ENCODE measurements around the gene SPO11. TPM values are rescaled to one million over a fixed set of nuclear protein-coding genes. Genes with fewer than 3 reads are reported as not detected.
A peak's percentile ranks its signal among the peaks of the same experiment; 100 is the strongest.
"Not testable (repeated sequence)": the region's sequence is repeated elsewhere in the genome, so short reads cannot be mapped to it uniquely, and the experiment has no call there.

The SPO11 gene
- total RNA-seq, 1 experiment from 2014 or later, result not detected

DNA sequence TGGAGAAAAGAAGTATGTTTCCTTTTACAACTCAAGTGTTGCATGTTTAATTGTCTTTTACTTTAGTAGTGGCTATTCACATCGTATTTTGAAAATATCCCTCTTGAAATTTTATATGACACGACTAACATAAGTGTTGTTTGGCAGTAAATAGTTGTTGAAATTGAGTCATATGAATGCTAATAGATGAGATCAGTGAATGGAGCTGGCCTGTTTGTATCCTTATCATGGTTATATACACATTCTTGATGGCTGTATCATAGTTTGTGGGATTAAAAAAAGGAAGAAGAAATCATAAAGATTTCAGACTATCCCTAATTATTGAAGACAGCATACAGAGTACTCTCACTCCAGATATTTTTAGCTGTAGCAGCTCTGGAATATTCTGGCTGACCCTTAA, 13.2 kb downstream of the SPO11 start:
- DNase-seq, result no peak
- H3K27ac ChIP-seq, result no peak overlapping the region
- no peaks in the 10 kb centered on the region for H3K9me3 ChIP-seq (replicated peaks)
- H3K4me3 ChIP-seq, result no peak overlapping the region
- H3K4me1 ChIP-seq, result peaks cover 25% of the 10 kb centered on the region
- no peaks in the 10 kb centered on the region; the same call in 1 of the 2 replicates for H3K27me3 ChIP-seq
- H3K36me3 ChIP-seq, result no peaks in the 10 kb centered on the region

DNA sequence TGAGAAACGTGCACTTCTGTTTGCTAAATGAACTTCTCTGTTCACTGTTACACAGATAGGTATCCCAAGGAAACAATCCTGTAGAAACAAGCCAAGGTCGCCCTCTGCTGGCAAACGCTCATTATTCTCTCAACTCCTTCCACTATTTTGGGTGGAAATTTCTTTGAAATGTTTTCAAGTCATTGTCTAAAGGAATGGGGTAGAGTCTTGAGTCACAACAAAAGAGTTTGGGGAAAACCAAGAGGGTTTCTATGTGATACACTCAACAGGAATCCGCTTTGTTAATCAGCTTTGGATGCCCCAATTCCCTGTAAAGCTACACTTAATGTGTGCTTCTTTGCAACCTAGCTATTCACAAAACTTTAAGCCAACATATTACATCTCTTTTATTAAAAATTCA, 16.9 kb downstream of the SPO11 start:
- no peaks in the 10 kb centered on the region for H3K27me3 ChIP-seq
- no peak overlapping the region for H3K4me3 ChIP-seq
- no peaks in the 10 kb centered on the region for H3K36me3 ChIP-seq
- no peak overlapping the region for H3K27ac ChIP-seq
- no peaks in the 10 kb centered on the region for H3K9me3 ChIP-seq (replicated peaks)
- peak; percentile 79 to 92 for DNase-seq
- peaks cover 10% of the 10 kb centered on the region for H3K4me1 ChIP-seq

DNA sequence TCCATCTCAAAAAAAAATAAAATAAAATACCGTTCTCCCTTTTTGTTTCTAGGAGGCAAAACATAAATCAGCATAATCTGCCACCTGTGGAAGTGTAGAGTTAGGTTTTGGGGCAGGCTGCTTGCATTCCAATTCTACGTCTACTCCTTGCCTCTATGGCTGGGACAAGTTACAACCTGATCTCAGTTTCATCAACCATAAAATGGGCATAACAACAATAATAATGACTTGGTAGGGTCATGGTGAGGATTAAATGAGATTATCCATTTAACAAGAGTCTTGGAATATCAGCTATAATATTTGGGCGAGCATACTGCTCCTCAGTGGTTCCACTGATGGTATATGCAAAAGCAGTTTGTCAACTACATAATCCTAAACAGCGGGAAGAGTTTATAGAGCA, 17.8 kb downstream of the SPO11 start:
- Histone ChIP-seq H3K27me3 (no peaks in the 10 kb centered on the region), H3K4me1 (peaks cover 7% of the 10 kb centered on the region), H3K36me3 (no peaks in the 10 kb centered on the region; the same call in 1 of the 2 replicates), H3K27ac (no peak overlapping the region), H3K9me3 (replicated peaks) (no peaks in the 10 kb centered on the region), H3K4me3 (no peak overlapping the region)
- no peak for DNase-seq

DNA sequence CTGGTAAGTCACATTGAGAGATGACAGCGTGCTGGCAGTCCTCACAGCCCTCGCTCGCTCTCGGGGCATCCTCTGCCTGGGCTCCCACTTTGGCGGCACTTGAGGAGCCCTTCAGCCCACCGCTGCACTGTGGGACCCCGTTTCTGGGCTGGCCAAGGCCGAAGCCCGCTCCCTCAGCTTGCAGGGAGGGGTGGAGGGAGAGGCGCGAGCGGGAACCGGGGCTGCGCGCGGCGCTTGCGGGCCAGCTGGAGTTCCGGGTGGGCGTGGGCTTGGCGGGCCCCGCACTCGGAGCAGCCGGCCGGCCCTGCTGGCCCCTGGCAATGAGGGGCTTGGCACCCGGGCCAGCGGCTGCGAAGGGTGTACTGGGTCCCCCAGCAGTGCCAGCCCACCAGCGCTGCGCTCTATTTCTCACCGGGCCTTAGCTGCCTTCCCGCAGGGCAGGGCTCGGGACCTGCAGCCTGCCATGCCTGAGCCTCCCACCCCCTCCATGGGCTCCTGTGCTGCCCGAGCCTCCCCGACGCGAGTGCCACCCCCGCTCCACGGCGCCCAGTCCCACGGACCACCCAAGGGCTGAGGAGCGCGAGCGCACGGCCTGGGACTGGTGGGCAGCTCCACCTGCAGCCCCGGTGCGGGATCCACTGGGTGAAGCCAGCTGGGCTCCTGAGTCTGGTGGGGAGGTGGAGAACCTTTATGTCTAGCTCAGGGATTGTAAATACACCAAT, 18.8 kb downstream of the SPO11 start:
- H3K36me3 ChIP-seq; DNase-seq; H3K4me3 ChIP-seq; H3K27me3 ChIP-seq; H3K27ac ChIP-seq; H3K9me3 ChIP-seq (replicated peaks): not testable (repeated sequence)
- H3K4me1 ChIP-seq, result peaks cover 10% of the 10 kb centered on the region

DNA sequence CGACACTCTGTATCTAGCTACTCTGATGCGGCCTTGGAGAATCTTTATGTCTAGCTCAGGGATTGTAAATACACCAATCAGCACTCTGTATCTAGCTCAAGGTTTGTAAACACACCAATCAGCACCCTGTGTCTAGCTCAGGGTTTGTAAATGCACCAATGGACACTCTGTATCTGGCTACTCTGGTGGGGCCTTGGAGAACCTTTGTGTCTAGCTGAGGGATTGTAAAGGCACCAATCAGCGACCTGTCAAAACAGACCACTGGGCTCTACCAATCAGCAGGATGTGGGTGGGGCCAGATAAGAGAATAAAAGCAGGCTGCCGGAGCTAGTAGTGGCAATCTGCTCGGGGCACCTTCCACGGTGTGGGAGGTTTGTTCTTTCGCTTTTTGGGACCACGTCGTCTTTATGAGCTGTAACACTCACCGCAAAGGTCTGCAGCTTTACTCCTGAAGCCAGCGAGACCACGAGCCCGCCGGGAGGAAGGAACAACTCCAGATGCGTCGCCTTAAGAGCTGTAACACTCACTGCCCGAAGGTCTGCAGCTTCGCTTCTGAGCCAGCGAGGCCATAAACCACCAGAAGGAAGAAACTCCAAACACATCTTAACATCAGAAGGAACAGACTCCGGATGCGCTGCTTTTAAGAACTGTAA, 19.4 kb downstream of the SPO11 start:
- H3K4me3 ChIP-seq; H3K27me3 ChIP-seq; H3K36me3 ChIP-seq; DNase-seq; H3K9me3 ChIP-seq (replicated peaks); H3K27ac ChIP-seq: not testable (repeated sequence)
- H3K4me1 ChIP-seq, result peaks cover 10% of the 10 kb centered on the region

DNA sequence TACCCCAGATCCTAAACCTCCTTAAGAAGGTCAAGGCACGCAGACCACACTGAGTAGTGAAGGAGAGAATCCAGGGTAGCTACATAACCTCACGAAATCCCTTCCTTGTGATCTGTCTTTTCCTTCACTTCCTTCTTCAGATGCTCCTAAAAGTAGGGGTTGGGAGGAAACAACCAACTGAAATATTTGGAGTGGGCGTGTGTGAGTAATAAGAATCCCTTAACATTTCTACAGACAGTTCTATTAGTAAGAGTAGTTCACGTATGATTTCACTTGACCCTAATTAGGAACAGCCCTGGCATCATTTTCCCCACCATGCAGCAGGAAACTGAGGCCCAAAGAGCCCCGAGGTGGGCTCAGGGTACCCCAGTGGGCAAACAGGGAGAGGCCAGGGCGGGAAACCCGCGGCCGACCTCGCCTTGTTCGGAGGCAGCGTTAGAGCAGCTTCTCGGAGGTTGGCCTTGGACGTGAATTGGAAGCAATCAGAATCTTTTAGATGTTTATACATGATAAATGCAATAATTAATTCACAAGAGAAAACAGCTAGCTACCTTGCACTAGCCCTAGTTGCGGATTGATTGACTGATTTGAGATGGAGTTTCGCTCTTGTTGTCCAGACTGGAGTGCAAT, 20.6 kb downstream of the SPO11 start:
- Histone ChIP-seq H3K4me1 (peaks cover 10% of the 10 kb centered on the region), H3K27ac (no peak overlapping the region), H3K9me3 (replicated peaks) (no peaks in the 10 kb centered on the region), H3K4me3 (no peak overlapping the region), H3K36me3 (no peaks in the 10 kb centered on the region; the same call in none of the 2 replicates), H3K27me3 (no peaks in the 10 kb centered on the region)
- DNase-seq, result no peak

DNA sequence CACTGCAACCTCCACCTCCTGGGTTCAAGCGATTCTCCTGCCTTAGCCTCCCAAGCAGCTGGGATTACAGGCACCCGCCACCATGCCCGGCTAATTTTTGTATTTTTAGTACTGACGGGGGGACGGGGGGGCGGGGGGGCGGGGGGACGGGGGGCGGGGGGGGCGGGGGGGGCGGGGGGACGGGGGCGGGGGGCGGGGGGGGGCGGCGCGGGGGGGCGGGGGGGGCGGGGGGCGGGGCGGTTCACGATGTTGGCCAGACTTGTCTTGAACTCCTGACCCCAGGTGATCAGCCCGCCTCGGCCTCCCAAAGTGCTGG, 21.1 kb downstream of the SPO11 start:
- peak overlapping the region; percentile 84 for H3K27ac ChIP-seq
- not testable (repeated sequence) for H3K9me3 ChIP-seq (replicated peaks); DNase-seq

DNA sequence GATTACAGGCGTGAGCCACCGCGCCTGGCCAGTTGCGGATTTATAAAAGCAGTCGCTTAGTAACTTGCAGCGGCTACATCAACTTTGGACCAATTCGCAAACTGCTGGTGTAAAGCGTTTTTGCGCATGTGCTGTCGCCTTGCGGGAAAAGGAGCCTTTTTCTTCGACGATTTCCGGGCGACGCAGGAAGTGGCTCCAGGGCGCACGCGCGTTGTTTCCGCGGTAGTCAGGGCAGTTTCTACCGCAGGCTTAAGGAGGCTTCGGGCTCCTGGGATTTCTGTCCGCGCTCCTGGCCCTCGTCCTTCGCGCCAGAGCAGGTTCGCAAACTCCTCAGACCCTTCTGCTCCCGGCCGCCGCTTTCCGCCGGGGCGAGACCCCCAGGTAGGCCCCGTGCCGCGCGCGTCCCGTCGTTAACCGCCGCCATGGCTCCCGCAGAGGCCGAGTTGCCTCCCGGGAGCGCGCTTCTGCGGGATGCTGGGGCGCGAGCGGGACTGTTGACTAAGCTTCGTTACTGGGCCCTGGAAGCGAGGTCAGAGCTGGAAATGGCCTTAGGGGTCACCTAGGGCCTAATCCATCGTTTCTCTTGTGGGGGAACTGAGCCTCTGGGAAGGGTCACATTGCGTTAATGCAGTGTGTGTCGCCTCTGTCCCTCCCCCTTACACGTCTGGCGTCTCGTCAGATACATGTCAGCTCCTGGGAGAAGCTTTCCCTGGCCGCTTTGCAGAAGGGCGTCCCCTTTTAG, 21.6 kb downstream of the SPO11 start, which contains the start of gene RAE1:
RAE1 (plus strand) TSS at position 214 of the 742 bp plus-strand sequence. CDS start 2,784 bp downstream, outside the sequence.
- no peaks in the 10 kb centered on the region; the same call in none of the 2 replicates for H3K36me3 ChIP-seq
- peak; percentile 95 to 98 for DNase-seq
- peaks cover 10% of the 10 kb centered on the region for H3K4me1 ChIP-seq
- peak within 1 kb of the TSS; percentile 84 for H3K27ac ChIP-seq
- H3K4me3 ChIP-seq, result peak within 1 kb of the TSS; percentile 83
- H3K27me3 ChIP-seq, result no peaks in the 10 kb centered on the region
- no peaks in the 10 kb centered on the region for H3K9me3 ChIP-seq (replicated peaks)

More for the DNA sequence above, 21.1 kb downstream of the SPO11 start:
- Histone ChIP-seq H3K4me3 (peak overlapping the region; percentile 83), H3K4me1 (peaks cover 10% of the 10 kb centered on the region)
- not testable (repeated sequence) for H3K36me3 ChIP-seq, H3K27me3 ChIP-seq

DNA sequence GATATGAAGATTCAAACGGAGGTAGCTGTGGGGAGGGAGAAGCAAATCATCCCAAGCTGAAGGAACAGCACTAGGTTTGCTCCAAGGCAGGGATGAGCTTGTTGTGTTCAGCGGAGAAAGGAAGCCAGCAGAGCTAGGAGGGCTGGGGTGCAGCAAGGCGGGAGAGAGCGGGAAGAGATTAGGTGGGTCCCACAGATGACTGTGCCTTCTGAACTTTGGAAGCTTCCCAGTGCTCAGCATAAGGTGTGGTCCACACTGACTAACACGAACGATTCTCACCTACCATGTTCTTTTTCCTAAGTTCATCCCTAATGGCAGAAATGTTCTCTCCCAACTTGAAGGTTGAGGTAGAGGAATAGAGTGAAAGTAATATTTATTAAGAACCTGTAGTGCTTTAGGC, 22.7 kb downstream of the SPO11 start:
- Histone ChIP-seq H3K27ac (no peak overlapping the region), H3K4me1 (peaks cover 10% of the 10 kb centered on the region), H3K27me3 (no peaks in the 10 kb centered on the region), H3K36me3 (no peaks in the 10 kb centered on the region; the same call in none of the 2 replicates), H3K9me3 (replicated peaks) (no peaks in the 10 kb centered on the region), H3K4me3 (peak overlapping the region; percentile 83; the same call in 1 of the 2 replicates)
- DNase-seq, result no peak

DNA sequence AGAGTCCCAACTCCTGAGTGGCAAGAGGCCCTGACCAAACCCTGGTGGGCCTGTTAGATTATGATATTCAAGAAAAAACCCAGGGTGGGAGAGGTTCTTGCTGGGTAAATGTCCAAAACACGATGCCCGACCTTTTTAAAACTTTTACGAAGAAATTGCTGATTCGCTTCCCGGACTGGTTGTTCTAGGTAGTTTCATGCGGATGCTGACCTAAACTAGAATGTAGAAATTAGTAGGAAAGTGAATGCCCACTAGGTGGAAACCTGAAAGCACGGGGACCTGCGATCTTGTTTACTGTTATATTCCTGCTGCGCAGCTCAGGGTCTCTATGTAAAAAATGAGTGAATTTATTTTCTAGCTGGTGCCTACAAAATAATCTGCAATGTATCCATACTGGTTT, 23.7 kb downstream of the SPO11 start:
- Histone ChIP-seq H3K9me3 (replicated peaks) (no peaks in the 10 kb centered on the region), H3K4me1 (peaks cover 10% of the 10 kb centered on the region)
- DNase-seq, result no peak

DNA sequence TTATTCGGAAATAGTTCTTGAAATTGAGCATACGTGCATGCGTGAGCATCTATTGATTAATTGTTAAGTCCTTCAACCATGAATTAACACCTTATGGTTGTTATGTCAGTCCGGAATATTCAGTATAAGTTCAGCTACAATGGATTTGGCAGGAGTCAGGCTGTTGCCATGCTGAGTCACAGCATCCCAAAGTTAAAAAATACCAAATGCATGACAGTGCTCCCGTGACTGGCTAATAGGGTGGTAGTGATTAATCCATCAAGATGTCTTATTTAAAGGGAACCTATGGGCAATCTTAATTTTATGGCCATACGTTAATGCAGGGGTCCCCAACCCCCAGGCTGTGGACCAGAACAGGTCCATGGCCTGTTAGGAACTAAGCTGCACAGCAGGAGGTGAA, 31.9 kb downstream of the SPO11 start:
- no peak for DNase-seq
- Histone ChIP-seq H3K4me3 (no peak overlapping the region), H3K27me3 (no peaks in the 10 kb centered on the region), H3K36me3 (no peaks in the 10 kb centered on the region; the same call in none of the 2 replicates), H3K4me1 (no peaks in the 10 kb centered on the region), H3K9me3 (replicated peaks) (no peaks in the 10 kb centered on the region), H3K27ac (no peak overlapping the region)

More for the DNA sequence above, 23.7 kb downstream of the SPO11 start:
- H3K27ac ChIP-seq, result no peak overlapping the region
- no peaks in the 10 kb centered on the region; the same call in none of the 2 replicates for H3K36me3 ChIP-seq
- no peaks in the 10 kb centered on the region for H3K27me3 ChIP-seq
- H3K4me3 ChIP-seq, result no peak overlapping the region

DNA sequence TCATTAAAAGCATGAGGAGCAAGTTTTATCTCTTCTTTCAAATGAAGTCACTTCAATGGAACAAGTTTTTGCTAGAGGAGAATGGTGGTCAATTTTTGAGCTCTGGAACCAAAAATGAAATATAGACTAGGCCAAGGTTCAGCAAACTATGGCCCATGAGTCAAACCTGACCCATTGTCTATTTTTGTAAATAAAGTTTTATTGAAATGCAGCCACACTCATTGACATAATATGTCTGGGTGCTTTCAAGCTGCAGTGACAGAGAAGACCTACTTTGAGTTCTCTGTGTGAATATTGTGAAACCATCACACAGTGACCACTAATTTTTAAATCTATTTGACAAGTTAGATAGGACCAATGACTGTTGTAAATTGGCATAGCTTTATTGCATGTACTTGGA, 34.8 kb downstream of the SPO11 start:
- H3K27me3 ChIP-seq, result no peaks in the 10 kb centered on the region
- no peak for DNase-seq
- no peaks in the 10 kb centered on the region for H3K4me1 ChIP-seq
- no peaks in the 10 kb centered on the region for H3K9me3 ChIP-seq (replicated peaks)
- H3K27ac ChIP-seq, result no peak overlapping the region
- no peak overlapping the region for H3K4me3 ChIP-seq
- H3K36me3 ChIP-seq, result peaks cover 16% of the 10 kb centered on the region

DNA sequence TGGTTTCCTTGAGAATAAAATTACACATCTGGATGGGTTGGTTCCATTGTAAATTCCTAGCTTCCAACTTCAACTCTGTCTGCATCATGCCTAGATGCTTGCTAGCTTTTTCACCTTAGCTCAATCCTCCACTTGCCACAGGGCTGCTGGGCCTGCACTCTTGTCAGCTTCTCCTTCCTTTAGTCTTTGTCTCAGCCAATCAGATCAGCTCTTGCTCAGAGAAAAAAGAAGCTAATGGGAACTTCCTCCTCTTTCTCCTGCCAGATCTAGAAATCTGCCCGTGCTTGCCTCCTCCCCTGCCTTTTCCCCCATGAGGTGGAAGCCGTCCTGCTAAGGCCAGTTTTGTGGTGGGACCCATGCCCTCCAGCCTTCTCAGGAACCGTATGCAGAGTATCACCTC, 40.0 kb downstream of the SPO11 start:
- H3K36me3 ChIP-seq, result peaks cover 62% of the 10 kb centered on the region
- no peak overlapping the region for H3K27ac ChIP-seq
- H3K4me3 ChIP-seq, result no peak overlapping the region
- no peaks in the 10 kb centered on the region for H3K4me1 ChIP-seq
- H3K9me3 ChIP-seq (replicated peaks), result no peaks in the 10 kb centered on the region
- H3K27me3 ChIP-seq, result no peaks in the 10 kb centered on the region
- DNase-seq, result no peak

DNA sequence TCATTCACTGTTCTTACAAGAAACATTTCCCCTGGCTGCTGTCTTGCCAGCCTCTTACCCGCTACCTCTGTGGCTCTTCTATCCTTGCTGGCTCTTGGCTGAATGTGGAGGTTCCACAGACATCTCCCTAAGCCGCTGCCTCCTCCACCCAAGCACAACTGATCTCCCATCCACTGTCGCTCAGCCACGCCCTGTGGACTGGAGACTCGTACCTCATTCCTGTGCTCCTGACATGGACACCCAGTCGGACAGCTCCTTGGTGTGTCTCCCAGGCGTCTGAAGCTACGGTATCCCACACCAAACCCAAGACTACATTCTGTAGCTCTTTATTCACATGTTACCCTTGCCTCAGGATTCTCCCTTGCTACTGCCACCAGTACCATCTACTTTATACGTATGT, 40.7 kb downstream of the SPO11 start:
- no peaks in the 10 kb centered on the region for H3K9me3 ChIP-seq (replicated peaks)
- H3K4me1 ChIP-seq, result no peaks in the 10 kb centered on the region
- H3K36me3 ChIP-seq, result peaks cover 67% of the 10 kb centered on the region
- H3K27me3 ChIP-seq, result no peaks in the 10 kb centered on the region
- no peak overlapping the region for H3K4me3 ChIP-seq
- no peak for DNase-seq
- H3K27ac ChIP-seq, result no peak overlapping the region

DNA sequence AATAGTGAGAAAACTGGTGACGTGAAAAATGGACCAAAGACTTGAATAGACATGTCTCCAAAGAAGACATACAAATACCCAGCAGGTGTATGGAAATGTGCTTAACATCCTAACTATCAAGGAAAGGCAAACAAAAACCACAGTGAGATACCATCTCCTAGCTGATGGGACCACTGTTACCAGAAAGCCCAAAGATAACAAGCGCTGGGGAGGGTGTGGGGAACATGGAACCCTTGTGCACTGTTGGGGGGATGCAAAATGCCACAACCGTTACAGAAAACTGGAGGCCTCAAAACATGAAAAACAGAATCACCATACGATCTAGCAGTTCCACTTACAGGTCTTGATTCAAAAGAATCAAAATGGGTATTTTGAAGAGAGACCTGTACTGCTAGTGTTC, 41.8 kb downstream of the SPO11 start:
- Histone ChIP-seq H3K4me3 (no peak overlapping the region), H3K27ac (no peak overlapping the region), H3K9me3 (replicated peaks) (no peaks in the 10 kb centered on the region), H3K4me1 (no peaks in the 10 kb centered on the region), H3K27me3 (no peaks in the 10 kb centered on the region), H3K36me3 (peaks cover 75% of the 10 kb centered on the region)
- DNase-seq, result no peak

All from SJCRH30 (cell line).